Suppressor macrophage treated with lipopolysaccharide for 1 hour (primary cell): Measurements from ENCODE around the gene OR10S1.
"Not testable (repeated sequence)": the region's sequence is repeated elsewhere in the genome, so short reads cannot be mapped to it uniquely, and the experiment has no call there.

ENCODE experiments used
- DNase-seq, 3 donors: peaks; one replicate each; pipeline ENCODE4 v3.0.0-alpha.2; 2020 to 2022

OR10S1 gene

GRCh38 chr11:123977731-123978347 is at the start of gene OR10S1:
Gene OR10S1 (minus strand): TSS chr11:123977781. CDS start chr11:123977664, 117 bp downstream.
- no peak for DNase-seq

- DNase-seq, result no peak
Measured at GRCh38 chr11:124026498-124026897, 48.9 kb upstream of the OR10S1 start, which contains the start of gene OR10G8. Gene OR10G8 (plus strand): TSS chr11:124026798. CDS start chr11:124029623, 2,825 bp downstream.

- DNase-seq, result not testable (repeated sequence)
Measured at GRCh38 chr11:124015837-124016236, 38.3 kb upstream of the OR10S1 start.

GRCh38 chr11:124012697-124013096 is 35.1 kb upstream of the OR10S1 start, which contains the start of gene OR10G4:
Gene OR10G4 (plus strand): TSS chr11:124012997. CDS start chr11:124015575, 2,578 bp downstream.
- no peak for DNase-seq

- no peak for DNase-seq
Measured at GRCh38 chr11:123995119-123995518, 17.5 kb upstream of the OR10S1 start, which contains the start of gene OR10G6. Gene OR10G6 (minus strand): TSS chr11:123995161. CDS start chr11:123995161, 0 bp downstream.

- no peak for DNase-seq
Measured at GRCh38 chr11:123979311-123979710, 1.7 kb upstream of the OR10S1 start.

GRCh38 chr11:123976770-123977560 is 616 bp downstream of the OR10S1 start:
- no peak for DNase-seq

- no peak for DNase-seq
Measured at GRCh38 chr11:123973816-123974215, 3.8 kb downstream of the OR10S1 start.

GRCh38 chr11:123956752-123957151 is 20.8 kb downstream of the OR10S1 start:
- no peak for DNase-seq

- no peak for DNase-seq
Measured at GRCh38 chr11:123945132-123945531, 32.4 kb downstream of the OR10S1 start.

GRCh38 chr11:123943738-123944137 is 33.8 kb downstream of the OR10S1 start, which contains the start of gene OR6T1:
Gene OR6T1 (minus strand): TSS chr11:123943838. CDS start chr11:123943838, 0 bp downstream.
- no peak for DNase-seq

GRCh38 chr11:123942413-123942812 is 35.2 kb downstream of the OR10S1 start:
- no peak for DNase-seq

- no peak for DNase-seq
Measured at GRCh38 chr11:123939317-123939716, 38.3 kb downstream of the OR10S1 start, which contains the start of gene OR4D5. Gene OR4D5 (plus strand): TSS chr11:123939617. CDS start chr11:123939617, 0 bp downstream.
